Daoy (cell line): ENCODE measurements around the gene NOTCH1. TPM values are rescaled to one million over a fixed set of nuclear protein-coding genes. Genes with fewer than 3 reads are reported as not detected.

Source experiments
- DNase-seq: peaks from one replicate; pipeline ENCODE4 v3.0.0-alpha.2; 2015; ENCODE audit warnings: low read depth
- total RNA-seq: library from RNA; depleted of rRNA; stranded (reverse); fragments of >200 nt; shearing (Covaris generic); gene quantifications from 2 replicates; pipeline ENCODE4 v1.2.3, GENCODE V29; 2014

The NOTCH1 gene
- total RNA-seq, 1 experiment from 2014 or later: 8.7 TPM

GRCh38 chr9:136501686-136502085 is 44.2 kb downstream of the NOTCH1 start:
- DNase-seq: no peak

GRCh38 chr9:136499935-136500910 is 45.6 kb downstream of the NOTCH1 start:
- no peak for DNase-seq

GRCh38 chr9:136499071-136499934 is 46.5 kb downstream of the NOTCH1 start:
- no peak for DNase-seq

GRCh38 chr9:136497916-136498695 is 47.7 kb downstream of the NOTCH1 start:
- DNase-seq: no peak

- no peak for DNase-seq
Observed at GRCh38 chr9:136496801-136497620, 48.8 kb downstream of the NOTCH1 start.

GRCh38 chr9:136496181-136496580 is 49.7 kb downstream of the NOTCH1 start:
- no peak for DNase-seq

- DNase-seq: no peak
Observed at GRCh38 chr9:136495238-136495800, 50.5 kb downstream of the NOTCH1 start.

GRCh38 chr9:136494531-136495215 is 51.2 kb downstream of the NOTCH1 start:
- DNase-seq: no peak

- no peak for DNase-seq
Observed at GRCh38 chr9:136494012-136494411, 51.8 kb downstream of the NOTCH1 start.

GRCh38 chr9:136493567-136493971 is 52.3 kb downstream of the NOTCH1 start:
- no peak for DNase-seq

- DNase-seq: no peak
Observed at GRCh38 chr9:136492978-136493522, 52.8 kb downstream of the NOTCH1 start.

GRCh38 chr9:136489731-136490130 is 56.1 kb downstream of the NOTCH1 start:
- DNase-seq: no peak

GRCh38 chr9:136488247-136489214 is 57.3 kb downstream of the NOTCH1 start:
- peak; percentile 67 for DNase-seq

- DNase-seq: no peak
Observed at GRCh38 chr9:136487672-136488071, 58.2 kb downstream of the NOTCH1 start.

GRCh38 chr9:136486823-136487620 is 58.8 kb downstream of the NOTCH1 start:
- no peak for DNase-seq

- DNase-seq: no peak
Observed at GRCh38 chr9:136486131-136486530, 59.7 kb downstream of the NOTCH1 start.
